NCI-H1930 (cell line): ENCODE measurements around the gene STUB1.

Experiments
- DNase-seq, 2 experiments: peaks; one replicate each; lab custom pipeline; 2025; lab: John Stamatoyannopoulos, UW

STUB1 gene

DNA sequence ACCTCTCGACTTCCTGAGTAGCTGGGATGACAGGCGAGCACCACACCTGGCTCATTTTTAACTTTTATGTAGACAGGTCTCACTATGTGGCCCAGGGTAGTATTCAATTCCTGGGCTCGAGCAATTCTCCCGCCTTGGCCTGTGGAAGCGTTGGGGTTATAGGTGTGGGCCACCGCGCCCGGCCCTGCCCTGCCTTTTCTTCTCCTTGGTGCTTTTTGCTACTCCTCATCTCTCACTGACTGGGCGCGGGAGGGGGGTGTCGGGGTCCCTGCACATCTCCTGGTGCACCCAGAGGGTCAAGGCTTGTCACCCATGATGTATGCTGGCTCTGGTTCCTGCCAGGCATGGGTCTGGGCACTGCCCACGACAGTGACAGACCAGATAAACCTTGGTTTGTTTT, 35.7 kb upstream of the STUB1 start:
- no peak for DNase-seq

- no peak for DNase-seq
Measured at GRCh38 chr16:645852-646678, 34.1 kb upstream of the STUB1 start.

DNA sequence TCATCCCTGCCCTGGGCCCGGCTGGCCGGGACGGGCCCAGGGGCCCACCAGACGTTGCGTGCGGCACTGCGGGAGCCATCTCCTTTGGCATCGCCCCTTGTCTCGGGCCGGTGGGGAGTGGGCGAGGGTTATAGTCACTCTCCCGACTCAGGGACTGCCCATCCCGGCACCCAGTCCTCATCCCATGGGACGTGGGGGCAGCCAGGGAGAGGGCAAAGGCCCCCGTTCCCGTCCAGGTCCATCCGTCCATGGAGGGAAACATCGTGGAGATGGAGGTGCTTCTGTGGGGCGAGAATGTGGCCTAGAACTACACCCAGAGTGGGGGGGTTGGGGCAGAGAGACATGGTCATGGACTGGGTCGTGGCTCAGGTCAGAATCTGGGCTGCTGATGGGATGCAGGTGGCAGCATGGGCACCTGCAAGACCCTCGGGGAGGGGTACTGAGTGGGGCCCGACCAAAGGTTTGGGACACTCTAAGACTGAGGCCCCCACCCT, 33.5 kb upstream of the STUB1 start:
- DNase-seq: no peak

DNA sequence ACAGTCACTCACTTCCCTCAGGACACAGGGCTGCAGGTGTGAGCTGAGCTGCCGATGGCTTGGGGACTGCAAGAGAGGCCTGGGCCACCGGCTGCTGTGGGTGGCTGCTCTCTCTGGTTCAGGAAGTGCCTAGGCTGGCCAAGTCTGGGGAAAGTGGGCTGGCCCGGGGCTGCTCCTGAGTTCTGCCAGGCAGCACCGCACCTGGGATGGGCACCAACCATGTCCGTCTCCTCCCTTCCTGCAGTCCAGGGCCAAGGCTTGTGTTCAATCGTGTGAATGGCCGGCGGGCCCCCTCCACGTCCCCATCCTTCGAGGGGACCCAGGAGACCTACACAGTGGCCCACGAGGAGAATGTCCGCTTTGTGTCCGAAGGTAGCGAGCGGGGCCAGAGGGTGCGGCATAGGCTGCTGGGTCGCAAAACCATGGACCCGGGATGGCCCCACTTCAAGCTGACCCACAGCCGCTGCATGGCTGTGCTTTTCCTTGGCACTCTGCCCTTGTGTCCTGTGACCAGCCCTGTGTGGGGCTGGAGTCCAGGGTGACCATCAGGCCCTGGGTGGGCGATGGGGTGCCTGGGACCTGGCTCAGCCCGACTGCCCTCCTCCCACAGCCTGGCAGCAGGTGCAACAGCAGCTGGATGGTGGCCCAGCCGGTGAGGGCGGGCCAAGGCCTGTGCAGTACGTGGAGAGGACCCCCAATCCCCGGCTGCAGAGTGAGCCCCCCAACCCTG, 32.9 kb upstream of the STUB1 start:
- no peak for DNase-seq

GRCh38 chr16:648071-648780, 32.0 kb upstream of the STUB1 start:
- DNase-seq: peak; percentile 14 to 43

GRCh38 chr16:648781-649589, 31.2 kb upstream of the STUB1 start, which contains the start of gene WDR90:
Gene WDR90 (plus strand): TSS chr16:649365. CDS start chr16:649417, 52 bp downstream.
- peak; percentile 87 to 94 for DNase-seq

DNA sequence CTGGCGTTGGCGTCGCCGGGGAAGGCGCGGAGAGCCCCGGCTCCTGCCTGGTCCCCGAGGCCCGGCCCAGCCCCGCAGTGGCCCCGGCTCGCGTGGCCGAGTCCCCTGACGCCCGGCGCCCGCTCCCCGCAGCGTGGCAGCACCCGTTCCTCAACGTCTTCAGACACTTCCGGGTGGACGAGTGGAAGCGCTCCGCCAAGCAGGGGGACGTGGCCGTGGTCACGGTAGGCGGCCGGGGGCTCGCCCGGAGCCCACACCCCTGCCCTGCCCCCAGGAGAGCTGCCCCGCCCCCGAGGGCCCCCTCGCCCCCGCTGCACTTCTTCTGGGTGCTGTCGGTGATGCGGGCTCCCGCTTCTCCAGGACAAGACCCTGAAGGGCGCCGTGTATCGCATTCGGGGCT, 30.6 kb upstream of the STUB1 start:
- no peak for DNase-seq

GRCh38 chr16:651844-652243, 28.4 kb upstream of the STUB1 start:
- DNase-seq: no peak

DNA sequence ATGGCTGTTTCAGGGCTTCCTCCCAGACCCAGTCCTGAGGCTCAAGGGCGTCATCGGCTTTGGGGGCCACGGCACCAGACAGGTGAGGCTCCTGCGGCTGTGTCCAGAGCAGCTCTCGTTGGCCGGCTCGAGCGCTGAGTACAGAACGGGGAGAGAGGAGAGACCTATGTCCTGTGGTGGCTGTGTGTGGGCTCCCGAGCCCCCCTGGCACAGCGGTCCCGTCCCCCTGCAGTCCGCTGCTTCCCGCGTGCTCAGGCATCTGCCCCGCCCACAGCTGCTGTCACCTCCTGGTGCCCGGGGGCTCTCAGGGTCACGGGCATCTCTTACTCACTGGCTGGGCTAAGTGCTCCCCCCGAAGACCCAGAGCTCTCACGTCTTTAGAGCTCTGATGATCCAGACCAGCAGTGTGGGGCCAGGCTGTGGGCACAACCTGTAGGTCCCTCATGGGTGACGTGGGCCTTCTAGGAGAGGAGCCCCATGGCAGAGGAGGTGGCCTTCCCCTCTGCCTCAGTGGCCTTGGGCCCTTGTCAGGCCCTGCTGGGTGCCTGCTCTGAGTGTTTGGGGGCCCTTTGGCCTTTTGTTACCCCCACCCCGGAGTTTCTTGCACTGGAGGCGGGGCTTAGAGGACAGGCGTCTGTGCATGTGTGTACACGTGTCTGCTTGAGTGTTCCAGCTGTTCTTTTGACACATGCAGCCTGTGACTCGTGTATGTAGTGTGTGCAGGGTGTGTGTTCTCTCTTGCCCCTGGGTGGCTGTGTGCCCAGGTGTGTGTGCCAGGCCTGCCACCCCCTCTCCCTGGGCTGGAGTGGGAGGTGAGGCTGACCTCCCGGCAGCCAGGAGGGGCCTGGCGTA, 27.5 kb upstream of the STUB1 start:
- DNase-seq: no peak

DNA sequence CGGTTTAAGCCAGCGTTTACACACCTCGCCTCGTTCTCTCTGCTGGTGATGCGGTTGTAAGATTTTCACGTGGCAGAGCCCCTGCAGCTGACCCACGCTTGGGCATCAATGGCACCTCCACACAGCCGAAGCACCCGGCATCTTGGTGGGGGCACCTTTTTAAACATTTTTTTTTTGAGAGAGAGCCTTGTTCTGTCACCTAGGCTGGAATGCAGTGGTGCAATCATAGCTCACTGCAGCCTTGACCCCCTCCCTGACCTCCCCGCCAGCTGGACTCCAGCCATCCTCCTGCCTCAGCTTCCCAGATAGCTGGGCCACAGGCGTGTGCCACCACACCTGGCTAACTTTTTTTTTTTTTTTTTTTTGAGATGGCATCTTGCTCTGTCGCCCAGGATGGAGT, 26.2 kb upstream of the STUB1 start:
- DNase-seq: no peak

GRCh38 chr16:657487-657886, 22.7 kb upstream of the STUB1 start:
- no peak for DNase-seq

- DNase-seq: no peak
Measured at GRCh38 chr16:658679-659571, 21.3 kb upstream of the STUB1 start.

DNA sequence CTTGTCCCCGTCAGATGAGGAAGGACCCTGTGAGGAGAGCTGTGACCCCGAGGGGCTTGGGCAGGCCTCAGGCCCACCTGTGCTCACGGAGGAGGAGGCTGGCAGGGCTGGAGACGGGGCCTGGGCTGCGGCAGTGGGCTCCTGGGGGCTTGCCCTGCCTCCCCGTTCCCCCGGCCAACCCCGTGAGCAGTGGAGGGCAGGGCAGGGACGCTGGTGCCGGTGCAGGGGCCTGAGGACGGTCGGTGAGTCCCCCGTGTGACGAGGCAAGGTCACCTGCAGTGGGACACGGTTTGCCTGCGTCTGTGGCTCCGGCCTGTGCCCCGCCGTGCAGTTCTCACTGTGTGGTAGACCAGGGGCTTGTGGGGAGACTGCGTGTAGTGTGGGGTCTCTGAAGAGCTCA, 20.6 kb upstream of the STUB1 start:
- no peak for DNase-seq

GRCh38 chr16:660132-660458, 20.1 kb upstream of the STUB1 start:
- DNase-seq: no peak

DNA sequence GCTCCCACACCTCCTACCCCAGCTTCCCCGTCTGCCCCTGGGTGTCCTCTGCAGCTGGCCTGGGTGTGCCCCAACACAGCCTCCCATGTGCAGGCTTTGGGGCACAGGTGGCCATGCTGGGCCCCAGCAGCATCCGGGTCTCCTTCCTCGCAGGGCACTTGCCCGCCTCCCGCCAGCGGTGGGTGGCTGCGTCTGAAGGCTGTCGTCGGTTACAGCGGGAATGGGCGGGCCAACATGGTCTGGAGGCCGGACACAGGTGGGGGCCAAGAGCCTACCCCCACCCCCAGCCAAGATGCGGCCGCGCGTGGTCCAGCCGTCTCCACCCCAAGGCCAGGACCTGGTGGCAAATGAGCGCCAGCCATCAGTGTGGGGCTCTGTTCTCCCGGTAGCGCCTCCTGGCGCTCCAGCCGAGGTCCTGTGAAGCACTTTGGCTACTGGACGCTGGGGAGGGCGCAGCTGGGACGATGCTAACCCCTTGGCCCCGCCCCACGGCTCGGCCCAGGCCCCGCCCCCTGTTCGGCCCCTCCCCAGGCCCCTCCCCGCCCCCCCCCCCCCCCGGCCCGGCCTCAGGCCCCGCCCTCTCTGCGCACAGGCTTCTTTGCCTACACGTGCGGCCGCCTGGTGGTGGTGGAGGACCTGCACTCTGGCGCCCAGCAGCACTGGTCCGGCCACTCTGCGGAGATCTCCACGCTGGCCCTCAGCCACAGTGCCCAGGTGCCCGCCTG, 19.6 kb upstream of the STUB1 start:
- DNase-seq: peak; percentile 78 to 90

- DNase-seq: no peak
Measured at GRCh38 chr16:661184-661821, 18.9 kb upstream of the STUB1 start.

- DNase-seq: no peak
Measured at GRCh38 chr16:662095-662494, 18.1 kb upstream of the STUB1 start.

GRCh38 chr16:662597-662996, 17.6 kb upstream of the STUB1 start:
- no peak for DNase-seq

- DNase-seq: no peak
Measured at GRCh38 chr16:666572-666971, 13.6 kb upstream of the STUB1 start.
